Measurements from ENCODE around the gene PM20D2. TPM values are rescaled to one million over a fixed set of nuclear protein-coding genes. Genes with fewer than 3 reads are reported as not detected.

Gene PM20D2
- total and polyA plus RNA-seq, 2 of the 13 experiments (the other 11 are each of a cell fraction or from before 2014, with no cell fraction given): 13.3 to 26.3 TPM

- TF ChIP-seq ERF (CRISPR knock-in tag; IDR thresholded peaks at IDR 0.05): no peak
- peak; percentile 20; the same call in 1 of the 2 replicates for TF ChIP-seq SAP130 (CRISPR knock-in tag; IDR thresholded peaks at IDR 0.05; ENCODE audit: low read depth)
- no peak for TF ChIP-seq SIN3B (IDR thresholded peaks at IDR 0.05; ENCODE audit: low read length)
- no peak for TF ChIP-seq NAIF1 (CRISPR knock-in tag; IDR thresholded peaks at IDR 0.05; ENCODE audit: borderline replicate concordance)
- TF ChIP-seq SMARCE1 (IDR thresholded peaks at IDR 0.05; ENCODE audit: borderline replicate concordance): no peak
- peak; percentile 80 for TF ChIP-seq ZBTB38 (CRISPR knock-in tag; IDR thresholded peaks at IDR 0.05)
- TF ChIP-seq KDM5A (IDR thresholded peaks at IDR 0.05; ENCODE audit: borderline replicate concordance, low read length): no peak
- TF ChIP-seq HINFP (CRISPR knock-in tag; IDR thresholded peaks at IDR 0.05; ENCODE audit: low read depth): no peak
- TF ChIP-seq GTF2F1 (IDR thresholded peaks at IDR 0.05; ENCODE audit: low read length): no peak
- TF ChIP-seq NR2F1 (CRISPR knock-in tag; IDR thresholded peaks at IDR 0.05): no peak
- no peak for TF ChIP-seq ZKSCAN1 (IDR thresholded peaks at IDR 0.05; ENCODE audit: low read length)
- TF ChIP-seq IKZF4 (CRISPR knock-in tag; IDR thresholded peaks at IDR 0.05; ENCODE audit: borderline replicate concordance, low read depth, not compliant biosample characterization): no peak
Observed at GRCh38 chr6:89117211-89118108, 28.4 kb upstream of the PM20D2 start, which contains the start of gene SRSF12 (continued).

- Histone ChIP-seq H3K4me1 (ENCODE audit: insufficient read depth, low read length) (peaks cover 38% of the 10 kb centered on the region), H4K20me1 (ENCODE audit: insufficient read depth, low read length) (no peaks in the 10 kb centered on the region), H3K4me2 (ENCODE audit: low read depth, low read length) (peak overlapping the region; percentile 43), H3K4me3 (replicated peaks in 1 of 3; ENCODE audit: insufficient read depth in 1 of 3, low read depth in 2 of 3, low read length in 3 of 3) (no peak overlapping the region), H3K9ac (ENCODE audit: insufficient read depth, low read depth, low read length) (no peak overlapping the region), H3K36me3 (replicated peaks in 1 of 2; ENCODE audit: control insufficient read depth in 1 of 2, insufficient read depth in 2 of 2, low read length in 2 of 2) (no peaks in the 10 kb centered on the region), H3K9me3 (ENCODE audit: low read length) (no peaks in the 10 kb centered on the region), H2AFZ (ENCODE audit: low read length) (no peak overlapping the region), H3K27ac (ENCODE audit: extremely low read length, insufficient read depth, low read length) (no peak overlapping the region), H3K79me2 (ENCODE audit: insufficient read depth, low read length) (no peaks in the 10 kb centered on the region), H3K27me3 (ENCODE audit: control insufficient read depth in 1 of 2, insufficient read depth in 2 of 2, low read length in 2 of 2) (no peaks in the 10 kb centered on the region)
- ATAC-seq (peak; percentile 24), FAIRE-seq (no peak), DNase-seq (ENCODE audit: low spot score) (no peak)
- BruUV-seq (replicated peaks): no TSS peak
- TF ChIP-seq HNF4G (IDR thresholded peaks at IDR 0.05; ENCODE audit: borderline replicate concordance, low read depth, low read length): no peak
- no peak for TF ChIP-seq HNF4G (CRISPR knock-in tag; IDR thresholded peaks at IDR 0.05; ENCODE audit: borderline replicate concordance, low read depth)
- 42% methylated on average over 8 of the region's 8 CpGs for WGBS (ENCODE audit: low lambda C conversion rate)
- ChIA-PET POLR2A (interaction anchor here (0.9 kb wide), 1 partner anchor 36 kb away, joined by 3 read pairs; no protein-coding TSS in a partner anchor), CTCF (ENCODE audit: low intra/inter-chr PET ratio, low total read pairs) (no interaction called here)
- in situ Hi-C loops (cut with HindIII; ENCODE audit: extremely low pct_ligation_motif_present, low pct_unique_long_range_greater_than_20kb): no loop called here
- intact Hi-C loops (cut with micrococcal nuclease; ENCODE audit: unreplicated experiment): no loop called here
Observed at GRCh38 chr6:89118931-89119330, 26.9 kb upstream of the PM20D2 start.

Data from HepG2 (cell line).